ENCODE results near the gene SLC12A7.
"Not testable (repeated sequence)": the region's sequence is repeated elsewhere in the genome, so short reads cannot be mapped to it uniquely, and the experiment has no call there.

SLC12A7 gene

DNA sequence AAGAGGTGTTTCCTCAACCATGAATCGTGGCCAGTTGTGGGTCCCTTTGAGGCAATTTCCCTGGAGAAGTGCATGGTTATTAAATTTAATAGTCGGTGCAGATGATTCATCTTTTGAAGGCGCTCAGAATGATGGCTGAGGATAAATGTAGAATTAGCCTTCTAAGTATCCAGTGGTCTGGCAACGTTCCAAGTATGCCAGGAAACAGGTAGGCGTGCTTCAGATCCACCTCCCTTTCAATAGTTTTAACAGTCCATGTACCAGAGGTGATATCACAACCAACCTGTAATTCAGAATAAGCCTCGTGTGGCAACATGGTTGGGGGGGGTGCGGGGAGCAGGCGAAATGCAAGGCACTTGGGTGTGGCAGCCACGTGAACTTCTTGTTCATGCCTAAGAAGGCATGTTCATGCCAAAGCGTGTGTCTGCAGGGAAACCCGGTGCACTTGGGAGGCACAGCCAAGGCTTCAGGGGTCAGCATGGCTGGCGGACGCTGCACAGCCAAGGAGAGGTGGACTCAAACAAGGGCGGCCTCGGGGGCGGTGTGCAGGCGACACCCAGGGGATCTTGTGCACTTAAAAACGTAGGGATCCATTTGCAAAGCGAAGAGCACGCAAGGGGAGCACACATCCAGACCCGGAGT, 108.4 kb downstream of the SLC12A7 start:
- DNase-seq, result no peak

DNA sequence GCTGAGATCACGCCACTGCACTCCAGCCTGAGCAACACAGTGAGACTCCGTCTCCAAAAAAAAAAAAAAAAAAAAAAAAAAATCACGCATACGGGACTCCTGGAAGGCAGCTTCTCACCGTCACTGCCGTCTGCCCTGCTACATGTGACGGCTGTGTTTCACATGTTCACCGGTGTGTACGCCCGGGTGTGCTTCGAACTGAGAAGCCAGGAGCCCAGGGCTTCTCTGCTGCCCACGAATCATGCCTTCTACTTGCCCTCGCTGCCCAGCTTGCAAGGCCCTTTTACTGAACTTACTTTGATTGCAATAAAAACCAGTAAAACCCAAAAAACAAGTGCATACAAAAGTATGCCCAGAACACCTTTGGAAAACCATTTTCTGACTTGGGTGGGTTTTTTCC, 109.0 kb downstream of the SLC12A7 start:
- DNase-seq, result no peak

DNA sequence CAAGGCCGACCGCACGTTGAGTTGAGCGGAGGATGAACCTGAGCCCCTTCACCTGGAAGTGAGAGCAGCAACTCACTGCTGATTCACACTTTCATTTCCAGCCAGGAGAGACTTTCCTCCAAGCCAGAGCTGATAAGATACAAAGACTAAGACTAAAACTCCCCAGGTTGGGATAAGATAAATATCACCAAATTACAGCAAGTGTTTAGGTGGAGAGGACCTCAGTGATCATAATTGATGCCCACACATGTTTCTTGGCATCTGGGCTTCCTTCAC, 109.7 kb downstream of the SLC12A7 start:
- DNase-seq, result no peak

DNA sequence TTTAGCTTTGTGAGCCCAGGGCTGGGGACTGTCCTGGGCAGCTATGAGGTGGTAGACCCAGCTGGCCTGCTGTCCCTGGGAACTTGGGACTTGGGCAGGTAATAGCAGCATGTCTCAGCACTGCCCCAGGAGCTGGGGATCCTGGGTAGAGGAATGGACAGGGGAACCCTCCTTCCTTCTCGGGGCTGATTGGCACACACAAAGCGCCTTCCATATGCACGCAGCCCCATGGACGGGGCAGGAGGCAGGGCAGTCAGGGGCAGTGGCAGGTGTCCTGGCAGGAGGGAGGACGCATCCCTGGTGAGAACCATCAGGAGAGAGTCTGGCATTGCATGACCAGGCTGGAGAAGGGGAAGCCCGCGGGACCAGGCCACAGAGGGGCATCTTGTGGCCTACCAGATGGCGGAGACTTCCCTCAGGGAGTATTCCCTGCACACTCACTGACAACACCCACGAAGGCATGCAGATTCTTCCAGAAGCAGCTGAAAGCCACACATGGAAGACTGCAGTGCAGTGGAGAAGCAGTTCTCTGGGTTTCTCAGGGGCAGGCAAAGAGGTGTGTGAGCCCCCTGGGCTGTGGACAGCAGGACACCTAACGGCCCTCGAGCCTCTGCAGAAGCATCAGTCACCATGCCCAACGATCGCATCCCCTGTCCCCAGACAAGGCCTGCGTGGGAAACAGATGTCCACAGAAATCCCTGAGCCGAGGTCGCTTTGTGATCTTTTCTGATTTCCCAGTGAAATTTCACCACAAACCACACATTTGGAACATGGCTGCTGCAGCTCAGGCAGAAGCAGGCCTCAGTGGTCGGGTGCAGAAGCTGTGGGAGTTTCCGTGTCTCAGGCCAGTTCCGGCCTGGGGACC, 110.2 kb downstream of the SLC12A7 start:
- DNase-seq, result no peak

DNA sequence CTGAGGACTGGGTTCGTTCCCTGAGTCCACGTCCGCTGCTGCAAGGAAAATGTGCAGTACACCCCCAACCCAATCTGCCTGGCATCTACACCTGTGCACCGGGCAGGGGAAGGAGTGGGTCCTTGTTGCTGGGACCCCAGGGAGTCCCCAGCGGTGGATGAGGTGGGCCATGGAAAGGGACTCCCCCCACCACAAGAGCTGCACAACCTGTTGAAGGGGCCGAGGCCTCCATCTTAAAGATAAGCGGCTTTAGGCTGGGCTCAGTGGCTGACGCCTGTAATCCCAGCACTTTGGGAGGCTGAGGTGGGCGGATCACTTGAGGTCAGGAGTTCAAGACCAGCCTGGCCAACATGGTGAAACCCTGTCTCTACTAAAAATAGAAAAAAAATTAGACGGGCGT, 111.0 kb downstream of the SLC12A7 start:
- not testable (repeated sequence) for DNase-seq

Measured in NCI-H526 treated with DMSO at 0.1 percent for 48 hours (cell line).